NCI-H1694 (cell line): Measurements from ENCODE around the gene ITFG2.
A peak's percentile ranks its signal among the peaks of the same experiment; 100 is the strongest.
"Not testable (repeated sequence)": the region's sequence is repeated elsewhere in the genome, so short reads cannot be mapped to it uniquely, and the experiment has no call there.

Experiments used
- DNase-seq: peaks from one replicate; lab custom pipeline; 2025; lab: John Stamatoyannopoulos, UW

Gene ITFG2

GRCh38 chr12:2812290-2813213 is at the start of gene ITFG2:
TSS of gene ITFG2 (plus strand) at chr12:2812668. CDS start at chr12:2812761, 93 bp downstream.
- peak; percentile 100 for DNase-seq

- no peak for DNase-seq
Observed at GRCh38 chr12:2764398-2764797, 48.1 kb upstream of the ITFG2 start.

- DNase-seq: no peak
Observed at GRCh38 chr12:2765052-2765451, 47.4 kb upstream of the ITFG2 start.

DNA sequence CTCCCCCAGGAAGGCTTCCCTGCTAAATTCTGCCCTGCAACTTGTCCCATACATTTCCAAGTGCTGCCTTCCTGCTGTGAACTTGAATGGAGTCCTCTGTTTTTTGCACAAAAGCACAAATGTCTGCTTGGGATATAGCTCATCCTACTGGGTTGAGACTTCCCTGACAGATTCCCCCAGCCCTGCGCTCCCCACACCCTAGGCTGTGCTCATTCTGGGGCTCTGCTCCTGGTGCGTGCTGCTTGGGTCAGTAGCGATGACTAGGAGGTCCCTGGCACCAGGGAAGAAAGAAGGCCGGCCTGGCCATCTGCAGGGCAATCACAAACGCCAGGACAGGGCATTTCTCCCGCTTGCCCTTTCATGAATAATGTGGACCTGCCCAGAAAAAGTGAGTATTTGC is 46.9 kb upstream of the ITFG2 start:
- DNase-seq: no peak

GRCh38 chr12:2768224-2768961 is 44.1 kb upstream of the ITFG2 start:
- no peak for DNase-seq

GRCh38 chr12:2769866-2770533 is 42.5 kb upstream of the ITFG2 start:
- DNase-seq: no peak

- not testable (repeated sequence) for DNase-seq
Observed at GRCh38 chr12:2770544-2770943, 41.9 kb upstream of the ITFG2 start.

DNA sequence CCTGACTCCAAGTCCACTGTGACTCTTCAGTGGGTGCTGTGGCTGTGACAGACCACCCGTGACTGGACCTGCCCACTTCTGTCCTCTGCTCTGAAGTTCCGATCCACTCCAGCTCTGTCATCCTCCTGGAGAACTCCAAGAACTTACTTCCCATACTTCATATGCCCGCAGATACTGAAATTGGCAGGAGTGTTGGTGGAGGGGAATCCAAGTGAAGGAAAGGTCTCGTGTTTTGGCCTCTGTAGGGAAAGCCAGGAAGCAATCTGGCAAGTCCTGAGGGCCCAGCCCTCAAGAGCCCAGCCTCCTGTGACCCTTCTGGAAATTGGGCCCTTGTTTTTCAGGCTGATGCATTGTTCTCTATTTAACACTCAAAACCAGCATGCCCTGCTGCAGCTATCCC is 40.1 kb upstream of the ITFG2 start:
- no peak for DNase-seq

DNA sequence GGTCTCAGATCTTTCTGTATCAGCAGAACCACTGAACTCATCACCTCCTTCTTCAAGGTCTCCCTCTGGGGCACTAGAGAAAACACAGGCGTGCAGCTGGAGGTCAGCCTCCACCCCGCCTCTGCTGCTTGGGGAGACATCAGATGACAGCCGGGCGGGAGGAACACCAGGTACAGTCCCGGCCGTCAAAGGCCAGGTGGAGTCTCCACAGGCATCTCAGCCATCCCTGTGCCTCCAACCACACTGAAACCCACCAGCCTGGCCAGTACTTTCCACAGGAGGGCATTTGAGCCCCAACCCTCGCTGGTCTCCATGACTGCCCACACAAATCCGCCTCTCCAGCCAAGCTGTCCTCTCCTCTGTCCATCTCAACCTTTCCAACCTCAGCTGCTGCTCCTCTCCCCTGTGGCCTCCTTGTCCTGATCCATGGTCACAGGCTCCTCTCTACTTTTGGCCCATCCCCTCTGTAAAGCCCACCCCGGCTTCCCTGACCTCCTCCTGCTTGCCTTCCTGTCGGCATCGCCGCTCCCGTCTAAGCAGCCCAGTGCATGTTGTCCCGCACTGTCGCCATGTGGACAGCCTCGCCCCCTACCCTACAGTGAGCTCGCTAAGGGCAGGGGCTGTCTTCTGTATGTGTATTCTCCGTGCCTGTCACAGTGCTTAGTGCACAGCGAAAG is 39.1 kb upstream of the ITFG2 start:
- DNase-seq: no peak

GRCh38 chr12:2775431-2775830 is 37.0 kb upstream of the ITFG2 start:
- DNase-seq: no peak

GRCh38 chr12:2776129-2776806 is 36.2 kb upstream of the ITFG2 start:
- no peak for DNase-seq

GRCh38 chr12:2779281-2779680 is 33.2 kb upstream of the ITFG2 start:
- no peak for DNase-seq

DNA sequence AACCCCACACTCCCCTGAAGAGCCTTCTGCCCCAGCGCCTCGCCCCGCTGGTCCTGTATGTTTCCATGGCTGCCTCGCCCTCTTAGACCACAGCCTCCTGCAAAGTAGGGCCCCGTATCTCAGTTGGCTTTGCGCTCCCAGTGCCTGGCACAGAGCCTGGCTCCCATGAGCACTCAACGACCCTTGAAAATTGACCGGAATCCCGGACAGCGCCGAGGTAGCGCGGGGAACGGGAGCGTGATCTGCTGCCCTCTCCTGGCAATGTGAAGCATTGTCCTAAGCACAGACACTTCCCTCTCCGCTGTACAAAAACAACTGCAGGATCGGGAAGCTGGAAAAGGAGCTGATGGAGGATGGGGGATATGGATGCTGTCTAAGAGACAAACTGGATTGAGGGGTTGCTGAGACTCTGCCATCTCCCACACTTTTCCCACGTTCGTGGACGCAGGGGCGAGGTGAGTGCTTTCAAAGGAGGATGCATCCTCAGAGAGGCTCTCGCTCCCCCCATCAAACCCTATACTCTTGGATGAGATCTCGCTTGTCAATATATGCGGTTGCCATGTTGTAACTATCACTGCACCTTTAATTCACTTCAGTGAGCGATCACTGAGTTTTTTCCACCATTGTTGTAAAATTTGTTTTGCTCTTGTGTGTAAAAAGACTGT is 28.4 kb upstream of the ITFG2 start:
- peak; percentile 71 for DNase-seq

DNA sequence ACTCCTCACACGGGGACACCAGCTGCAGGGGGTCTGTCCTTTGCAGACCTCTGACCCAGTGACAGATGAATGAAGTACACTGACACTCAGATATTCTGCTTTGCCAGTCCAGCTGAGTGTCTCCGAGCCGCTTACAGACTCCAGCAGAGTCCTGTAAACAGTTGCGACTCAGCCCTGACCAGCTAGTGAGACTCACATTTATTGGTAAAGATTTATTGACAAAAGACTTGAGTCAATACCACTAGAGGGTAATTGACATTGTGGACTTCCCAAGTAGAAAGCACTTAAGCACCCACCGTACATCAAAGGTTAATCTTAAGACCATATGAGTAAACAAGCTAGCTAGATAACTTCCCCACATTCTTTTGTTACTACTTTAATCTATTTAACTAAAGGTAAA is 27.5 kb upstream of the ITFG2 start:
- no peak for DNase-seq

DNA sequence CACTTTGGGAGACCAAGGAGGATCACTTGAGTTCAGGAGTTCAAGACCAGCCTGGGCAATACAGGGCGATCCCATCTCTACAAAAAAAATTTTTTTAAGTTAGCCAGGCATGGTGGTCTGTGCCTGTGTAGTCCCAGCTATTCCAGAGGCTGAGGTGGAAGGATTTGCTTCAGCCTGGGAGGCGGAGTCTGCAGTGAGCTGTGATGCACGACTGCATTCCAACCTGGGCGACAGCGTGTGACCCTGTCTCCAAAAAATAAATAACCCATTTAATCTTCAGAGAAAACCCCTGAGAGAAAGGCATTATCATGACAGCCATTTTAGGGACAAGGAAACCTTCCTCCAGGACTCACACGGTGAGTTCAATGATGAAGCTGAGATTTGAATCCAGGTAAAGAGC is 21.4 kb upstream of the ITFG2 start:
- DNase-seq: no peak

GRCh38 chr12:2792671-2793500 is 19.6 kb upstream of the ITFG2 start:
- no peak for DNase-seq

DNA sequence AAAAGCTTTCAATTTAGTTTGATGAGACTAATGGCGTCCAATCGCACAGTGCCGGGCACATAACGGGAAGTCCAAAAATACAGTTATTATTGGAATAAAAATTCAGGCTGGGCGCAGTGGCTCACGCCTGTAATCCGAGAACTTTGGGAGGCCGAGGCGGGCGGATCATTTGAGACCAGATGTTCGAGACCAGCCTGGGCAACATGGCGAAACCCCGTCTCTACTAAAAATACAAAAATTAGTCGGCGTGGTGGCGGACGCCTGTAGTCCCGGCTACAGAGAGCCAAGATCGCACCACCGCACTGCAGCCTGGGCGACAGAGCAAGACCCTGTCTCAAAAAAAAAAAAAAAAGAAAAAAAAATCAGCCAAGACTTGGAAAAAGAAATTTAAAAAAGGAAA is 18.9 kb upstream of the ITFG2 start:
- no peak for DNase-seq

DNA sequence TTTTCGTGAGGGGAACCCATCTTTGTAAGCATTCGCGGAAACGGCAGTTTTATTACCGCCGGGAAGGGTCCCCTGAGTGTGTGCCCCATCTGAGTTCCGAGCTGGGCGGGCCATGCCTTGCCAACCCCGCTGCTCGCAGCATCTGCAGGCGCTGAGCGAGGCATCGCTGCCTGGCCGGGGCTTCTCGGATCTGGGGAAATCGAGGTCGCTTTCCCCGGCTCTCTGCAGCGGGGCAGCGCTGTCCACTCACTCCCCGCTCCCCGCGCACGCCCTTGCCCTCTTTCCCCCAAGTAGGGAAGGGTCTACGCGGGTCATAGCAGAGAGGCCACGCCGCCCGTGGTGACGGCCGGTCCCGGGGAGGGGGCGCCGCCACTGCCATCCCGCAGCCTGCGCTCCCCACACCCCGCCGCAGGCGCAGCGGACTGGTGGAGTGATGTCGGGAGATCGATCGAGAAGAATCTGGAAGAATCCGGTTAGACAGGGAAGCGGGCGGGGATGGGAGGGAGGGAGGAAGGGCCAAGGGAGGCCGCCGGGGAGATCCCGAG is 18.2 kb upstream of the ITFG2 start:
- DNase-seq: no peak

DNA sequence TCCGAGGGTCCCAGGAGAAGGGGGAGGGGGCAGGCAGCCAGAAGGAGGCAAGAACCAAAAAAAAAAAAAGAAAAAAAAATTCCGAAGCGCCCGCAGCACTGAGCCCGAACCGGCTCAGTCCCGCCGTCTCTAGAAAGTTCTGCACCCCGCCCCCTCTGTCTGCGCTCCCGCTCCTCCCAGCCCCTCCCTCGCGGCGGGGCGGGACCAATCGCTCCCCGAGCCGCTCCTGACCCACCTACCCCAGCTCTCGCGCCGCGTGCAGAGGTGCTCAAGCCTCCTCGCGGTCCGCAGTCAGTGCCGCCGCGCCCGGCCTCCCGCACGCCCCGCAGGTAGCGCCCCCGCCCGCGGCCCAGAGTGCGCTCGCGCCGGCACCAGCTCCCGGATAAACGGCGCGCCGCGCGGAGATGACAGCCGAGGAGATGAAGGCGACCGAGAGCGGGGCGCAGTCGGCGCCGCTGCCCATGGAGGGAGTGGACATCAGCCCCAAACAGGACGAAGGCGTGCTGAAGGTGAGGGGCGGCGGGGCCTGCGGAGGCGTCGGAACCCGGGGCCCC is 17.7 kb upstream of the ITFG2 start, which contains the start of gene FKBP4:
FKBP4 (plus strand) TSS at position 235 of the 554 bp plus-strand sequence; CDS start at position 405, 170 bp downstream.
- peak; percentile 42 for DNase-seq
